ENCODE results near the gene LHCGR.

The LHCGR gene

GRCh38 chr2:48767330-48767729, 11.8 kb upstream of the LHCGR start:
- TF ChIP-seq CTCF (IDR thresholded peaks at IDR 0.05; ENCODE audit: control insufficient read depth, extremely low read depth, insufficient read depth), result no peak
- DNase-seq (ENCODE audit: low read depth), result no peak
- H3K4me3 ChIP-seq (ENCODE audit: low read depth, low read length), result no peak overlapping the region

GRCh38 chr2:48760826-48761225, 5.3 kb upstream of the LHCGR start:
- no peak for DNase-seq (ENCODE audit: low read depth)
- TF ChIP-seq CTCF (IDR thresholded peaks at IDR 0.05; ENCODE audit: control insufficient read depth, extremely low read depth, insufficient read depth), result no peak
- H3K4me3 ChIP-seq (ENCODE audit: low read depth, low read length), result no peak overlapping the region

GRCh38 chr2:48759682-48760081, 4.2 kb upstream of the LHCGR start:
- no peak overlapping the region for H3K4me3 ChIP-seq (ENCODE audit: low read depth, low read length)
- TF ChIP-seq CTCF (IDR thresholded peaks at IDR 0.05; ENCODE audit: control insufficient read depth, extremely low read depth, insufficient read depth), result no peak
- no peak for DNase-seq (ENCODE audit: low read depth)

GRCh38 chr2:48756289-48756688, 765 bp upstream of the LHCGR start:
- H3K4me3 ChIP-seq (ENCODE audit: low read depth, low read length), result no peak overlapping the region
- TF ChIP-seq CTCF (IDR thresholded peaks at IDR 0.05; ENCODE audit: control insufficient read depth, extremely low read depth, insufficient read depth), result no peak
- no peak for DNase-seq (ENCODE audit: low read depth)

GRCh38 chr2:48754874-48755273, 650 bp downstream of the LHCGR start:
- TF ChIP-seq CTCF (IDR thresholded peaks at IDR 0.05; ENCODE audit: control insufficient read depth, extremely low read depth, insufficient read depth), result no peak
- H3K4me3 ChIP-seq (ENCODE audit: low read depth, low read length), result no peak overlapping the region
- no peak for DNase-seq (ENCODE audit: low read depth)

- DNase-seq (ENCODE audit: low read depth), result no peak
- H3K4me3 ChIP-seq (ENCODE audit: low read depth, low read length), result no peak overlapping the region
- TF ChIP-seq CTCF (IDR thresholded peaks at IDR 0.05; ENCODE audit: control insufficient read depth, extremely low read depth, insufficient read depth), result no peak
Measured at GRCh38 chr2:48753228-48753627, 2.3 kb downstream of the LHCGR start.

- no peak for TF ChIP-seq CTCF (IDR thresholded peaks at IDR 0.05; ENCODE audit: control insufficient read depth, extremely low read depth, insufficient read depth)
- DNase-seq (ENCODE audit: low read depth), result no peak
- no peak overlapping the region for H3K4me3 ChIP-seq (ENCODE audit: low read depth, low read length)
Measured at GRCh38 chr2:48750128-48750739, 5.3 kb downstream of the LHCGR start.
